CD14-positive monocyte (primary cell): ENCODE measurements around the gene STK38L. TPM values are rescaled to one million over a fixed set of nuclear protein-coding genes. Genes with fewer than 3 reads are reported as not detected.
A peak's percentile ranks its signal among the peaks of the same experiment; 100 is the strongest.

Experiments used
- DNase-seq, 3 donors: peaks; one replicate each; pipeline ENCODE4 v3.0.0-alpha.2; 2011 to 2022
- H2AFZ ChIP-seq: 2 replicates; pipeline ENCODE4 v1.6.0; 2012; ENCODE audit warnings: mild to moderate bottlenecking, low read depth, low read length, inconsistent platforms; ENCODE audit not compliant: insufficient read depth, poor library complexity, severe bottlenecking
- H3K27ac ChIP-seq, 2 donors: 1 replicate in 1 of 2; 2 replicates in 1 of 2; pipeline ENCODE4 v1.5.1; 2012 to 2013; ENCODE audit warnings: low read length in 2 of 2, control low read depth in 1 of 2, inconsistent platforms in 1 of 2, low read depth in 1 of 2, mild to moderate bottlenecking in 1 of 2
- H3K27me3 ChIP-seq, 2 donors: one replicate each; pipeline versions ENCODE4 v1.6.0 to v1.6.1; 2011 to 2013; ENCODE audit warnings: low read length in 2 of 2; ENCODE audit not compliant: control insufficient read depth in 2 of 2, insufficient read depth in 2 of 2
- H3K36me3 ChIP-seq, 2 donors: replicated peaks in 1 of 2; 1 replicate in 1 of 2; 2 replicates in 1 of 2; pipeline versions ENCODE4 v1.5.1 to v1.6.1; 2012 to 2013; ENCODE audit warnings: low read length in 2 of 2, control low read depth in 1 of 2, inconsistent platforms in 1 of 2, mild to moderate bottlenecking in 1 of 2; ENCODE audit not compliant: insufficient read depth in 2 of 2, control insufficient read depth in 1 of 2
- H3K4me1 ChIP-seq, 2 donors: 1 replicate in 1 of 2; 2 replicates in 1 of 2; pipeline versions ENCODE4 v1.5.1 to v1.6.1; 2012 to 2013; ENCODE audit warnings: low read length in 2 of 2, control low read depth in 1 of 2, inconsistent platforms in 1 of 2, mild to moderate bottlenecking in 1 of 2, moderate library complexity in 1 of 2; ENCODE audit not compliant: insufficient read depth in 2 of 2, control insufficient read depth in 1 of 2
- H3K4me2 ChIP-seq: replicated peaks from 2 replicates; pipeline ENCODE3; 2012; ENCODE audit warnings: low read length, moderate library complexity, mild to moderate bottlenecking; ENCODE audit not compliant: poor library complexity, severe bottlenecking; ENCODE audit errors: extremely low read depth
- H3K4me3 ChIP-seq, 3 experiments: fragments of 200-600 bp in 1 of 3; sonication (generic) in 1 of 3; replicated peaks in 1 of 3; 1 replicate in 2 of 3; 2 replicates in 1 of 3; pipeline ENCODE4 v1.5.1; 2011 to 2013; ENCODE audit warnings: low read length in 3 of 3, mild to moderate bottlenecking in 3 of 3, control low read depth in 2 of 3, low read depth in 2 of 3, inconsistent platforms in 1 of 3, moderate library complexity in 1 of 3
- H3K79me2 ChIP-seq: 2 replicates; pipeline ENCODE4 v1.6.0; 2012; ENCODE audit warnings: mild to moderate bottlenecking, control low read depth, inconsistent platforms, low read length, moderate library complexity; ENCODE audit not compliant: insufficient read depth
- H3K9ac ChIP-seq: 2 replicates; pipeline ENCODE4 v1.6.0; 2017; ENCODE audit warnings: low read length, mild to moderate bottlenecking; ENCODE audit not compliant: insufficient read depth, poor library complexity, severe bottlenecking
- H3K9me3 ChIP-seq, 2 donors: replicated peaks in 1 of 2; 1 replicate in 1 of 2; 2 replicates in 1 of 2; pipeline versions ENCODE4 v1.5.1 to v1.6.1; 2012 to 2013; ENCODE audit warnings: low read length in 2 of 2, control low read depth in 1 of 2; ENCODE audit not compliant: control insufficient read depth in 1 of 2, insufficient read depth in 1 of 2
- H4K20me1 ChIP-seq: 2 replicates; pipeline ENCODE4 v1.6.0; 2012; ENCODE audit warnings: mild to moderate bottlenecking, low read length, control low read depth, moderate library complexity; ENCODE audit not compliant: insufficient read depth
- H3K27ac Mint-ChIP-seq, 7 donors: one replicate each; pipeline ENCODE4 v1.8.0; 2020; ENCODE audit warnings: mild to moderate bottlenecking in 7 of 7, mixed read lengths in 7 of 7, moderate library complexity in 6 of 7, inconsistent platforms in 2 of 7
- H3K27me3 Mint-ChIP-seq, 3 donors: one replicate each; pipeline ENCODE4 v1.8.0; 2021 to 2022; ENCODE audit warnings: low read depth in 3 of 3, mild to moderate bottlenecking in 3 of 3, mixed read lengths in 3 of 3, moderate library complexity in 3 of 3, inconsistent platforms in 1 of 3
- H3K36me3 Mint-ChIP-seq, 2 donors: one replicate each; pipeline ENCODE4 v1.8.0; 2020; ENCODE audit warnings: mixed read lengths in 2 of 2, inconsistent platforms in 1 of 2, mild to moderate bottlenecking in 1 of 2
- H3K4me1 Mint-ChIP-seq: one replicate; pipeline ENCODE4 v1.8.0; 2020; ENCODE audit warnings: mild to moderate bottlenecking, mixed read lengths
- H3K4me3 Mint-ChIP-seq, 2 donors: one replicate each; pipeline ENCODE4 v1.8.0; 2020; ENCODE audit warnings: mild to moderate bottlenecking in 2 of 2, mixed read lengths in 2 of 2, moderate library complexity in 1 of 2
- H3K9me3 Mint-ChIP-seq, 7 donors: one replicate each; pipeline ENCODE4 v1.8.0; 2020 to 2022; ENCODE audit warnings: mixed read lengths in 7 of 7, mild to moderate bottlenecking in 6 of 7, moderate library complexity in 6 of 7, inconsistent platforms in 2 of 7
- CTCF ChIP-seq: fragments of 200-600 bp; IDR thresholded peaks from one replicate; pipeline ENCODE4 v1.8.0; 2022; ENCODE audit warnings: antibody characterized with exemption, mild to moderate bottlenecking
- WGBS: methylation state at CpG from one replicate; pipeline ENCODE4 v1.1.5; 2013; ENCODE audit warnings: missing lambda C conversion rate; ENCODE audit not compliant: insufficient coverage; 5-methylcytosine and 5-hydroxymethylcytosine counted together
- intact Hi-C, 2 donors: fragments of 100-400 bp; cut with micrococcal nuclease; formaldehyde crosslinking; loops; one replicate each; pipeline versions ENCODE4 v1.15.0 to v1.15.1; 2023
- polyA plus RNA-seq, 3 donors: library from polyadenylated mRNA; depleted of rRNA in 1 of 3; unstranded in 2 of 3; stranded (reverse) in 1 of 3; fragments of 300-500 nt in 2 of 3; fragments of >200 nt in 1 of 3; fragmentation: Illumina TruSeq in 2 of 3; gene quantifications; 1 replicate in 2 of 3; 2 replicates in 1 of 3; pipeline ENCODE4 v1.2.3, GENCODE V29; 2012 to 2021

The STK38L gene
- polyA plus RNA-seq, 3 donors: 20.0 to 29.5 (median 20.5) TPM

- Histone ChIP-seq H3K9me3 (no peaks in the 10 kb centered on the region), H3K4me3 (no peak overlapping the region), H3K79me2 (peaks cover 80% of the 10 kb centered on the region), H4K20me1 (peaks cover 87% of the 10 kb centered on the region), H3K4me1 (no peaks in the 10 kb centered on the region), H3K27me3 (no peaks in the 10 kb centered on the region), H3K27ac (peak overlapping the region in 1 of 2 donors; percentile 25), H3K4me2 (no peak overlapping the region), H2AFZ (no peak overlapping the region), H3K9ac (no peak overlapping the region), H3K36me3 (peaks cover 0 to 24% of the 10 kb centered on the region in 2 donors)
- Mint-ChIP-seq H3K36me3 (peaks cover 10 to 38% of the 10 kb centered on the region in 2 donors), H3K27me3 (no peaks in the 10 kb centered on the region), H3K27ac (peak overlapping the region in 1 of 7 donors; percentile 27), H3K4me1 (peaks cover 23% of the 10 kb centered on the region), H3K4me3 (no peak overlapping the region), H3K9me3 (peaks cover 0 to 4% (median 0%) of the 10 kb centered on the region in 7 donors)
- intact Hi-C loops: no loop called here
- TF ChIP-seq CTCF: no peak
- DNase-seq: no peak
- WGBS: no CpG with 5 or more reads among the region's 5 CpGs
Observed at GRCh38 chr12:27273114-27273513, 29.0 kb downstream of the STK38L start.

GRCh38 chr12:27274706-27275105 lies 30.6 kb downstream of the STK38L start:
- no peak overlapping the region for H3K4me2 ChIP-seq
- intact Hi-C loops: no loop called here

More at GRCh38 chr12:27274706-27275105, 30.6 kb downstream of the STK38L start:
- DNase-seq: no peak
- no peak overlapping the region for H3K9ac ChIP-seq
- H3K4me3 ChIP-seq: no peak overlapping the region
- H2AFZ ChIP-seq: no peak overlapping the region
- H3K36me3 ChIP-seq: peaks cover 0 to 23% of the 10 kb centered on the region in 2 donors
- H3K4me3 Mint-ChIP-seq: no peak overlapping the region
- peak overlapping the region in 2 of 7 donors; percentile 7 to 15 for H3K27ac Mint-ChIP-seq
- peaks cover 100% of the 10 kb centered on the region for H4K20me1 ChIP-seq
- H3K4me1 Mint-ChIP-seq: peaks cover 27% of the 10 kb centered on the region
- H3K9me3 ChIP-seq: no peaks in the 10 kb centered on the region
- H3K27me3 Mint-ChIP-seq: peaks cover 0 to 3% (median 0%) of the 10 kb centered on the region in 3 donors
- H3K9me3 Mint-ChIP-seq: no peaks in the 10 kb centered on the region
- H3K27ac ChIP-seq: no peak overlapping the region
- TF ChIP-seq CTCF: no peak
- H3K79me2 ChIP-seq: peaks cover 82% of the 10 kb centered on the region
- WGBS: 75% methylated on average over 1 of the region's 2 CpGs
- H3K36me3 Mint-ChIP-seq: peaks cover 10 to 31% of the 10 kb centered on the region in 2 donors
- peaks cover 4 to 7% of the 10 kb centered on the region in 2 donors for H3K4me1 ChIP-seq
- H3K27me3 ChIP-seq: no peaks in the 10 kb centered on the region
